GM12878 (cell line): ENCODE results near the gene ALCAM. TPM values are rescaled to one million over a fixed set of nuclear protein-coding genes. Genes with fewer than 3 reads are reported as not detected.

ENCODE experiments used
- ATAC-seq: fragments of 200-7000 bp; cut with Tn5 transposase; 3 replicates; pipeline ENCODE4 v1.9.1; 2020; ENCODE audit warnings: mild to moderate bottlenecking, moderate library complexity
- BruUV-seq: library from RNA; stranded (reverse); fragments of 400-500 nt; replicated peaks from 2 replicates; lab custom pipeline; 2021; lab: Mats Ljungman, UMichigan
- CTCF ChIA-PET: fragments of 300-600 bp; sonication (Branson Sonifier 250); formaldehyde crosslinking; extraction: SDS; loops from one replicate; lab custom pipeline; 2021; ENCODE audit warnings: inconsistent platforms; lab: Yijun Ruan, JAX
- POLR2A ChIA-PET: fragments of 350-600 bp; formaldehyde crosslinking; extraction: SDS; loops from one replicate; lab custom pipeline; 2021; ENCODE audit warnings: inconsistent platforms; lab: Charles Lee
- RAD21 ChIA-PET: fragments of 300-600 bp; sonication (Branson Sonifier 250); formaldehyde crosslinking; loops from one replicate; lab custom pipeline; 2023; ENCODE audit warnings: antibody characterized with exemption; ENCODE audit not compliant: unreplicated experiment; lab: Charles Lee
- SMC1A ChIA-PET: fragments of 300-600 bp; sonication (Branson Sonifier 250); formaldehyde crosslinking; loops from one replicate; lab custom pipeline; 2023; ENCODE audit not compliant: unreplicated experiment, uncharacterized antibody; lab: Charles Lee
- DNase-seq: peaks from one replicate; pipeline ENCODE4 v3.0.0-alpha.2; 2011; ENCODE audit warnings: low read depth, low spot score
- FAIRE-seq: peaks from 3 replicates; lab custom pipeline; 2011; peaks lifted over from hg19 to GRCh38; lab: Jason Lieb, UNC
- H2AFZ ChIP-seq: 2 replicates; pipeline ENCODE4 v1.6.0; 2011; ENCODE audit warnings: low read depth, low read length, control low read depth; ENCODE audit not compliant: control insufficient read depth
- H3K27ac ChIP-seq: 2 replicates; pipeline ENCODE4 v1.5.1; 2011; ENCODE audit warnings: control low read depth; ENCODE audit not compliant: control insufficient read depth, insufficient read depth
- H3K27me3 ChIP-seq, 2 experiments: replicated peaks in 1 of 2; 2 replicates each; pipeline versions ENCODE4 v1.6.0 to v1.6.1; 2011; ENCODE audit warnings: low read length in 1 of 2; ENCODE audit not compliant: control insufficient read depth in 2 of 2, insufficient read depth in 2 of 2
- H3K36me3 ChIP-seq, 2 experiments: 2 replicates each; pipeline ENCODE4 v1.5.1; 2011; ENCODE audit warnings: low read length in 1 of 2; ENCODE audit not compliant: control insufficient read depth in 2 of 2, insufficient read depth in 2 of 2
- H3K4me1 ChIP-seq: 2 replicates; pipeline ENCODE4 v1.6.1; 2011; ENCODE audit warnings: mild to moderate bottlenecking, low read length, moderate library complexity, mixed read lengths; ENCODE audit not compliant: control insufficient read depth, insufficient read depth
- H3K4me2 ChIP-seq: 2 replicates; pipeline ENCODE4 v1.6.0; 2011; ENCODE audit warnings: control low read depth; ENCODE audit not compliant: control insufficient read depth, insufficient read depth
- H3K4me3 ChIP-seq: fragments of 200-600 bp; sonication (generic); 2 replicates; pipeline ENCODE4 v1.5.1; 2016
- H3K79me2 ChIP-seq: 2 replicates; pipeline ENCODE4 v1.6.0; 2011; ENCODE audit warnings: low read length; ENCODE audit not compliant: control insufficient read depth, insufficient read depth
- H3K9ac ChIP-seq: 2 replicates; pipeline ENCODE4 v1.8.0; 2011; ENCODE audit warnings: low read length, control low read depth, mixed read lengths; ENCODE audit not compliant: control insufficient read depth, insufficient read depth
- H3K9me3 ChIP-seq: replicated peaks from 3 replicates; pipeline ENCODE4 v1.5.1; 2011; ENCODE audit warnings: mild to moderate bottlenecking, low read length; ENCODE audit not compliant: control insufficient read depth, insufficient read depth
- H4K20me1 ChIP-seq: 2 replicates; pipeline ENCODE4 v1.6.0; 2011; ENCODE audit not compliant: control insufficient read depth, insufficient read depth
- ASH2L ChIP-seq: fragments of 300-600, 200-600 bp; sonication (generic); IDR thresholded peaks from 2 replicates; pipeline ENCODE4 v1.6.1; 2017; ENCODE audit warnings: low read depth, mild to moderate bottlenecking, borderline replicate concordance
- E2F8 ChIP-seq: fragments of 450-650 bp; IDR thresholded peaks from 2 replicates; pipeline ENCODE4 v1.6.1; 2018; ENCODE audit warnings: mild to moderate bottlenecking, low read depth, moderate library complexity; ENCODE audit not compliant: partially characterized antibody
- EP300 ChIP-seq, 2 experiments: fragments of 150-350 bp in 1 of 2; IDR thresholded peaks; 2 replicates each; pipeline ENCODE4 v1.6.1; 2011 to 2012; ENCODE audit warnings: low read depth in 2 of 2, low read length in 2 of 2, borderline replicate concordance in 1 of 2, improper control_type of control experiment in 1 of 2, inconsistent platforms in 1 of 2; ENCODE audit not compliant: control insufficient read depth in 1 of 2
- LARP7 ChIP-seq: fragments of 450-650 bp; IDR thresholded peaks from 2 replicates; pipeline ENCODE4 v1.6.1; 2017; ENCODE audit warnings: mild to moderate bottlenecking
- MEF2B ChIP-seq: fragments of 450-650 bp; IDR thresholded peaks from 2 replicates; pipeline ENCODE4 v1.6.1; 2018; ENCODE audit warnings: mild to moderate bottlenecking, moderate library complexity; ENCODE audit not compliant: partially characterized antibody, poor library complexity, severe bottlenecking
- RAD21 ChIP-seq: IDR thresholded peaks from 2 replicates; pipeline ENCODE4 v1.6.1; 2011; ENCODE audit warnings: mild to moderate bottlenecking, low read depth, low read length, moderate library complexity; ENCODE audit not compliant: insufficient read depth
- WGBS: methylation state at CpG from one replicate; pipeline ENCODE4 v1.1.6; 2016; ENCODE audit warnings: low lambda C conversion rate; ENCODE audit not compliant: insufficient replicate concordance, insufficient coverage; ENCODE audit errors: missing lambda C conversion rate; 5-methylcytosine and 5-hydroxymethylcytosine counted together
- in situ Hi-C: fragments of 300-500 bp; cut with MboI; formaldehyde crosslinking; loops from 9 replicates; pipeline ENCODE4 v1.14.3; 2018; ENCODE audit warnings: mixed read lengths
- intact Hi-C: fragments of 100-400 bp; cut with micrococcal nuclease; formaldehyde crosslinking; loops from one replicate; pipeline ENCODE4 v1.14.2; 2022; ENCODE audit not compliant: unreplicated experiment
- polyA plus RNA-seq, 11 experiments: library from polyadenylated mRNA; depleted of rRNA in 4 of 11; unstranded in 6 of 11; stranded (reverse) in 5 of 11; fragments of >200 nt; fragmentation: Nextera tagmentation in 4 of 11; fragmentation: Illumina TruSeq in 1 of 11; extraction: Ambion mirVana in 4 of 11; extraction: Trizol in 1 of 11; gene quantifications; 1 replicate in 1 of 11; 2 replicates in 10 of 11; pipeline versions ENCODE4 v1.2.1 to v1.2.3, GENCODE V29; 2011 to 2016; ENCODE audit warnings: inconsistent platforms in 2 of 11, missing spikeins in 2 of 11, low read depth in 1 of 11
- total RNA-seq, 4 experiments: library from RNA; depleted of rRNA in 3 of 4; stranded (reverse); fragments of >200 nt in 3 of 4; fragmentation: Illumina TruSeq in 1 of 4; extraction: Trizol in 1 of 4; gene quantifications; 2 replicates each; pipeline versions ENCODE4 v1.2.1 to v1.2.3, GENCODE V29; 2013 to 2021

Gene ALCAM
- total and polyA plus RNA-seq, 10 of the 15 experiments (the other 5 are each of a cell fraction or from before 2014, with no cell fraction given) = 12.2 to 54.2 (median 32.6) TPM

- 30% methylated on average over 2 of the region's 2 CpGs for WGBS
- SMC1A ChIA-PET = no interaction called here
- Histone ChIP-seq H3K36me3 (no peaks in the 10 kb centered on the region), H3K9me3 (peaks cover 7% of the 10 kb centered on the region; the same call in 2 of the 3 replicates), H3K9ac (no peak overlapping the region), H3K4me1 (no peaks in the 10 kb centered on the region)
- FAIRE-seq = no peak
- no peak for ATAC-seq
- POLR2A ChIA-PET = no interaction called here
- TF ChIP-seq RAD21 = no peak
- TF ChIP-seq EP300 (IDR thresholded peaks at IDR 0.05; ENCODE audit: borderline replicate concordance in 1 of 2, control insufficient read depth in 1 of 2, low read depth in 2 of 2, low read length in 2 of 2) = no peak
- TF ChIP-seq LARP7 = no peak
- no peak for TF ChIP-seq ASH2L
- no peak for TF ChIP-seq MEF2B
- no peak for TF ChIP-seq E2F8
- TF ChIP-seq, all 136 proteins: peak for 0
- no peak for DNase-seq
- H3K4me2 ChIP-seq = no peak overlapping the region
- H4K20me1 ChIP-seq = no peaks in the 10 kb centered on the region
- no peaks in the 10 kb centered on the region for H3K27me3 ChIP-seq
- BruUV-seq = no TSS peak
- H2AFZ ChIP-seq = no peak overlapping the region
- intact Hi-C loops (no loop called here), in situ Hi-C loops (no loop called here)
- no peak overlapping the region for H3K4me3 ChIP-seq
- ChIA-PET CTCF (interaction anchor here (1.8 kb wide), 1 partner anchor 9 kb away, joined by 4 read pairs; no protein-coding TSS in a partner anchor), RAD21 (no interaction called here)
- peaks cover 6% of the 10 kb centered on the region for H3K79me2 ChIP-seq
- H3K27ac ChIP-seq = no peak overlapping the region
Measured at GRCh38 chr3:105385179-105385578, 18.5 kb downstream of the ALCAM start.
